ENCODE results near the gene HSPA1L.

DNA sequence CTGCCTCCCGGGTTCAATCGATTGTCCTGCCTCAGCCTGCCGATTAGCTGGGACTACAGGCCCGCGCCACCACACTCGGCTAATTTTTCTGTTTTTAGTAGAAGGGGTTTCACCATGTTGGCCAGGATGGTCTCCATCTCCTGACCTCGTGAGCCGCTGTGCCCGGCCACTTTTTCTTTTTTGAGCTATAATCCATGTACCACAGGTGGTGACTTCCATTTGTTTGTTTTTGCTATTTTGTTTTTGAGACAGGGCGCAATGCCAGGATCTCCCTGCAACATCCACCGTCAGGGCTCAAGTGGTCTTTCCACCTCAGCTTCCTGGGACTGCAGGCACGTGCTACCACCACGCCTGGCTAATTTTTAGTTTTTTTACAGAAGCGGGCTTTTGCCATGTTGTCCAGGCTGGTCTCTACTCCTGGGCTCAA, 21.0 kb upstream of the HSPA1L start:
- TF ChIP-seq POLR2A (IDR thresholded peaks at IDR 0.05), result no peak
- TF ChIP-seq, protein P1, sequence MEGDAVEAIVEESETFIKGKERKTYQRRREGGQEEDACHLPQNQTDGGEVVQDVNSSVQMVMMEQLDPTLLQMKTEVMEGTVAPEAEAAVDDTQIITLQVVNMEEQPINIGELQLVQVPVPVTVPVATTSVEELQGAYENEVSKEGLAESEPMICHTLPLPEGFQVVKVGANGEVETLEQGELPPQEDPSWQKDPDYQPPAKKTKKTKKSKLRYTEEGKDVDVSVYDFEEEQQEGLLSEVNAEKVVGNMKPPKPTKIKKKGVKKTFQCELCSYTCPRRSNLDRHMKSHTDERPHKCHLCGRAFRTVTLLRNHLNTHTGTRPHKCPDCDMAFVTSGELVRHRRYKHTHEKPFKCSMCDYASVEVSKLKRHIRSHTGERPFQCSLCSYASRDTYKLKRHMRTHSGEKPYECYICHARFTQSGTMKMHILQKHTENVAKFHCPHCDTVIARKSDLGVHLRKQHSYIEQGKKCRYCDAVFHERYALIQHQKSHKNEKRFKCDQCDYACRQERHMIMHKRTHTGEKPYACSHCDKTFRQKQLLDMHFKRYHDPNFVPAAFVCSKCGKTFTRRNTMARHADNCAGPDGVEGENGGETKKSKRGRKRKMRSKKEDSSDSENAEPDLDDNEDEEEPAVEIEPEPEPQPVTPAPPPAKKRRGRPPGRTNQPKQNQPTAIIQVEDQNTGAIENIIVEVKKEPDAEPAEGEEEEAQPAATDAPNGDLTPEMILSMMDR (IDR thresholded peaks at IDR 0.05), result no peak

Measured in body of pancreas (tissue), 4 donors.